A549 treated with Mapracorat at 1 μM for 4 hours (cell line): ENCODE results near the gene EN2. TPM values are rescaled to one million over a fixed set of nuclear protein-coding genes. Genes with fewer than 3 reads are reported as not detected.

Experiments used
- total RNA-seq: library from RNA; stranded (reverse); fragments of 200-300 nt; extraction: Qiagen RNA extraction; gene quantifications from 5 replicates; pipeline ENCODE4 v1.2.3, GENCODE V29; 2022

Gene EN2
- total RNA-seq = 0.54 to 1.1 TPM (median 0.86 TPM) in 5 replicates

DNA sequence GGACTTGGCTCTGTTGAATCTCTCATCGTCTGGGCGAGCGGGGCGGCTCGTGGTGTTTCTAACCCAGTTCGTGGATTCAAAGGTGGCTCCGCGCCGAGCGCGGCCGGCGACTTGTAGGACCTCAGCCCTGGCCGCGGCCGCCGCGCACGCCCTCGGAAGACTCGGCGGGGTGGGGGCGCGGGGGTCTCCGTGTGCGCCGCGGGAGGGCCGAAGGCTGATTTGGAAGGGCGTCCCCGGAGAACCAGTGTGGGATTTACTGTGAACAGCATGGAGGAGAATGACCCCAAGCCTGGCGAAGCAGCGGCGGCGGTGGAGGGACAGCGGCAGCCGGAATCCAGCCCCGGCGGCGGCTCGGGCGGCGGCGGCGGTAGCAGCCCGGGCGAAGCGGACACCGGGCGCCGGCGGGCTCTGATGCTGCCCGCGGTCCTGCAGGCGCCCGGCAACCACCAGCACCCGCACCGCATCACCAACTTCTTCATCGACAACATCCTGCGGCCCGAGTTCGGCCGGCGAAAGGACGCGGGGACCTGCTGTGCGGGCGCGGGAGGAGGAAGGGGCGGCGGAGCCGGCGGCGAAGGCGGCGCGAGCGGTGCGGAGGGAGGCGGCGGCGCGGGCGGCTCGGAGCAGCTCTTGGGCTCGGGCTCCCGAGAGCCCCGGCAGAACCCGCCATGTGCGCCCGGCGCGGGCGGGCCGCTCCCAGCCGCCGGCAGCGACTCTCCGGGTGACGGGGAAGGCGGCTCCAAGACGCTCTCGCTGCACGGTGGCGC, at the start of gene EN2:
Gene EN2, plus strand, starts transcription at position 19 of the 767 bp plus-strand sequence. Its CDS starts 249 bp downstream, at position 268.

Other genes with a start within 250 kb of the EN2 start
- 11.8 to 17.0 TPM (median 14.5 TPM) in 5 replicates for gene INSIG1, start 160.3 kb upstream of the EN2 start, total RNA-seq
- not detected in 5 replicates for gene CNPY1, start 88.4 kb downstream of the EN2 start, total RNA-seq
- 19.3 to 28.2 TPM (median 25.9 TPM) in 5 replicates for gene RBM33, start 186.5 kb downstream of the EN2 start, total RNA-seq